Measurements from ENCODE around the gene KLHL33.

DNA sequence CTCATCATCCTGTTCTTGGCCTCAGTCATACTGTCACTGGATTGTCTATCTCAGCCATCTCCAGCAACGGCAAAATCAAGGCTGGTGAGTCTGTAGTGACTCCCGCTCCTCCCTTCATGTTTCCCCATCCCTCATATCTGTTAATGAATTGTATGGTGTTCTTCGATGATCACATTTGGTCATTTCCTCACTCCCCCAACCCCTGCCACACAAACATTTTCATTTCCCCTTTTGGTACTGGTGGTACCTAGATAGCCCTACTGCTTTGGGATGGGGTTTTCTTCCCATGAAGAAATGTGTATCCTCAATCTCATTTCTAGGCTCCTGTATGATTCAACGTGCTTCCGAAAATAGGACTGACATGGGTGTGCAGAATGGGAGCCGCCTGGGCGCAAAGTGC, 2.7 kb upstream of the KLHL33 start:
- TF ChIP-seq, protein P1, sequence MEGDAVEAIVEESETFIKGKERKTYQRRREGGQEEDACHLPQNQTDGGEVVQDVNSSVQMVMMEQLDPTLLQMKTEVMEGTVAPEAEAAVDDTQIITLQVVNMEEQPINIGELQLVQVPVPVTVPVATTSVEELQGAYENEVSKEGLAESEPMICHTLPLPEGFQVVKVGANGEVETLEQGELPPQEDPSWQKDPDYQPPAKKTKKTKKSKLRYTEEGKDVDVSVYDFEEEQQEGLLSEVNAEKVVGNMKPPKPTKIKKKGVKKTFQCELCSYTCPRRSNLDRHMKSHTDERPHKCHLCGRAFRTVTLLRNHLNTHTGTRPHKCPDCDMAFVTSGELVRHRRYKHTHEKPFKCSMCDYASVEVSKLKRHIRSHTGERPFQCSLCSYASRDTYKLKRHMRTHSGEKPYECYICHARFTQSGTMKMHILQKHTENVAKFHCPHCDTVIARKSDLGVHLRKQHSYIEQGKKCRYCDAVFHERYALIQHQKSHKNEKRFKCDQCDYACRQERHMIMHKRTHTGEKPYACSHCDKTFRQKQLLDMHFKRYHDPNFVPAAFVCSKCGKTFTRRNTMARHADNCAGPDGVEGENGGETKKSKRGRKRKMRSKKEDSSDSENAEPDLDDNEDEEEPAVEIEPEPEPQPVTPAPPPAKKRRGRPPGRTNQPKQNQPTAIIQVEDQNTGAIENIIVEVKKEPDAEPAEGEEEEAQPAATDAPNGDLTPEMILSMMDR (IDR thresholded peaks at IDR 0.05; ENCODE audit: insufficient read depth, low read length, poor library complexity, severe bottlenecking) = no peak
- TF ChIP-seq EZH2phosphoT487 (conservative IDR thresholded peaks at IDR 0.05; ENCODE audit: low read length) = no peak

Data from SU-DHL-6 (cell line).